MM.1S (cell line): ENCODE measurements around the gene VLDLR.

Source experiments
- DNase-seq: peaks from one replicate; pipeline ENCODE4 v3.0.0-alpha.2; 2015
- H2AFZ ChIP-seq: fragments of 300-600 bp; sonication (generic); 2 replicates; pipeline ENCODE4 v1.6.0; 2016; ENCODE audit warnings: antibody characterized with exemption, low read length
- H3F3A ChIP-seq: fragments of 300-600 bp; sonication (generic); 2 replicates; pipeline ENCODE4 v1.6.1; 2016; ENCODE audit warnings: mild to moderate bottlenecking, antibody characterized with exemption, low read length, moderate library complexity, mixed read lengths; ENCODE audit not compliant: insufficient read depth
- H3K27ac ChIP-seq: fragments of 300-600 bp; sonication (generic); 2 replicates; pipeline ENCODE4 v1.5.1; 2016; ENCODE audit warnings: mild to moderate bottlenecking, low read length
- H3K27me3 ChIP-seq: fragments of 300-600 bp; sonication (generic); replicated peaks from 2 replicates; pipeline ENCODE4 v1.6.0; 2016; ENCODE audit warnings: low read length; ENCODE audit not compliant: insufficient read depth
- H3K36me3 ChIP-seq: fragments of 300-600 bp; sonication (generic); replicated peaks from 2 replicates; pipeline ENCODE4 v1.6.1; 2016; ENCODE audit warnings: mild to moderate bottlenecking, low read length, mixed read lengths; ENCODE audit not compliant: insufficient read depth
- H3K4me1 ChIP-seq: fragments of 300-600 bp; sonication (generic); 2 replicates; pipeline ENCODE4 v1.6.1; 2016; ENCODE audit warnings: low read length, mixed read lengths
- H3K4me2 ChIP-seq: fragments of 300-600 bp; sonication (generic); 2 replicates; pipeline ENCODE4 v1.6.0; 2016; ENCODE audit warnings: low read depth, low read length
- H3K4me3 ChIP-seq: fragments of 300-600 bp; sonication (generic); 2 replicates; pipeline ENCODE4 v1.5.1; 2016; ENCODE audit warnings: low read length, mixed read lengths
- H3K79me2 ChIP-seq: fragments of 300-600 bp; sonication (generic); 2 replicates; pipeline ENCODE4 v1.6.1; 2016; ENCODE audit warnings: mixed run types, low read length, mixed read lengths
- H3K9ac ChIP-seq: fragments of 300-600 bp; sonication (generic); 2 replicates; pipeline ENCODE4 v1.6.1; 2016; ENCODE audit warnings: low read length, mixed read lengths
- H3K9me2 ChIP-seq: fragments of 300-600 bp; sonication (generic); replicated peaks from 2 replicates; pipeline ENCODE4 v1.6.1; 2016; ENCODE audit warnings: mild to moderate bottlenecking, low read length, mixed read lengths; ENCODE audit not compliant: insufficient read depth
- H3K9me3 ChIP-seq: fragments of 300-600 bp; sonication (generic); replicated peaks from 2 replicates; pipeline ENCODE4 v1.6.1; 2016; ENCODE audit warnings: mild to moderate bottlenecking, low read length, mixed read lengths; ENCODE audit not compliant: insufficient read depth
- H4K20me1 ChIP-seq: fragments of 300-600 bp; sonication (generic); 2 replicates; pipeline ENCODE4 v1.6.1; 2016; ENCODE audit warnings: mild to moderate bottlenecking, low read length, moderate library complexity, mixed read lengths; ENCODE audit not compliant: insufficient read depth
- EZH2 ChIP-seq: fragments of 300-600 bp; sonication (generic); optimal IDR thresholded peaks from 2 replicates; pipeline ENCODE3; 2017; ENCODE audit warnings: low read depth, mild to moderate bottlenecking, antibody characterized with exemption, low read length, mixed read lengths
- EZH2phosphoT487 ChIP-seq: fragments of 300-600 bp; sonication (generic); IDR thresholded peaks from 2 replicates; pipeline ENCODE4 v1.6.1; 2018; ENCODE audit warnings: antibody characterized with exemption, low read length
- TF ChIP-seq, protein P1 (sequence below): fragments of 300-600 bp; sonication (generic); IDR thresholded peaks from 2 replicates; pipeline ENCODE4 v1.5.1; 2016; ENCODE audit warnings: antibody characterized with exemption, low read length, mixed read lengths

VLDLR gene

DNA sequence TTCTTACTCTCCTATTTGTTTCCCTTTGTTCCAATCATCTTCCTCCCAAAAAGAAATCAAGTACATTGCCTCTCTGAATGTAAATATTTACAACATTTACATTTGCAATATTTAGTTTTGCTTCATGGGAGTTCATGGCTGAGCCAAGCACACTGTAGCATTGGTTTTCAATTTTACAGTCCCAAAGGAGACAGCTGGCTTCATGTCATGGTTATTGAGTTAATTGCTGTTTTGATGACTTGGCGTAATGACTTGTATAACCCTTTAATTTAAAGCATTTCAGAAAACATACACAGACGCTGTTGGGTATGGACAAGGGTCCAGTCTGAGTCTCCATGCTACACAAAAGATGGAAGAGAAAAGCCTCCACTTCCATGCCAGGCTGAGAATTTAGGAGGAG, 25.6 kb upstream of the VLDLR start:
- no peaks in the 10 kb centered on the region for H3K36me3 ChIP-seq
- H3K4me1 ChIP-seq: no peaks in the 10 kb centered on the region
- H3K4me3 ChIP-seq: no peak overlapping the region
- H3K27me3 ChIP-seq: no peaks in the 10 kb centered on the region
- no peaks in the 10 kb centered on the region for H4K20me1 ChIP-seq
- TF ChIP-seq EZH2phosphoT487 (no peak), EZH2 (no peak)
- TF ChIP-seq, protein P1, sequence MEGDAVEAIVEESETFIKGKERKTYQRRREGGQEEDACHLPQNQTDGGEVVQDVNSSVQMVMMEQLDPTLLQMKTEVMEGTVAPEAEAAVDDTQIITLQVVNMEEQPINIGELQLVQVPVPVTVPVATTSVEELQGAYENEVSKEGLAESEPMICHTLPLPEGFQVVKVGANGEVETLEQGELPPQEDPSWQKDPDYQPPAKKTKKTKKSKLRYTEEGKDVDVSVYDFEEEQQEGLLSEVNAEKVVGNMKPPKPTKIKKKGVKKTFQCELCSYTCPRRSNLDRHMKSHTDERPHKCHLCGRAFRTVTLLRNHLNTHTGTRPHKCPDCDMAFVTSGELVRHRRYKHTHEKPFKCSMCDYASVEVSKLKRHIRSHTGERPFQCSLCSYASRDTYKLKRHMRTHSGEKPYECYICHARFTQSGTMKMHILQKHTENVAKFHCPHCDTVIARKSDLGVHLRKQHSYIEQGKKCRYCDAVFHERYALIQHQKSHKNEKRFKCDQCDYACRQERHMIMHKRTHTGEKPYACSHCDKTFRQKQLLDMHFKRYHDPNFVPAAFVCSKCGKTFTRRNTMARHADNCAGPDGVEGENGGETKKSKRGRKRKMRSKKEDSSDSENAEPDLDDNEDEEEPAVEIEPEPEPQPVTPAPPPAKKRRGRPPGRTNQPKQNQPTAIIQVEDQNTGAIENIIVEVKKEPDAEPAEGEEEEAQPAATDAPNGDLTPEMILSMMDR: no peak
- no peak overlapping the region for H3K4me2 ChIP-seq
- DNase-seq: no peak
- H3K9ac ChIP-seq: no peak overlapping the region
- no peaks in the 10 kb centered on the region for H3K9me2 ChIP-seq
- H3K79me2 ChIP-seq: no peaks in the 10 kb centered on the region
- H2AFZ ChIP-seq: no peak overlapping the region
- no peaks in the 10 kb centered on the region for H3F3A ChIP-seq
- H3K9me3 ChIP-seq: no peaks in the 10 kb centered on the region
- no peak overlapping the region for H3K27ac ChIP-seq

DNA sequence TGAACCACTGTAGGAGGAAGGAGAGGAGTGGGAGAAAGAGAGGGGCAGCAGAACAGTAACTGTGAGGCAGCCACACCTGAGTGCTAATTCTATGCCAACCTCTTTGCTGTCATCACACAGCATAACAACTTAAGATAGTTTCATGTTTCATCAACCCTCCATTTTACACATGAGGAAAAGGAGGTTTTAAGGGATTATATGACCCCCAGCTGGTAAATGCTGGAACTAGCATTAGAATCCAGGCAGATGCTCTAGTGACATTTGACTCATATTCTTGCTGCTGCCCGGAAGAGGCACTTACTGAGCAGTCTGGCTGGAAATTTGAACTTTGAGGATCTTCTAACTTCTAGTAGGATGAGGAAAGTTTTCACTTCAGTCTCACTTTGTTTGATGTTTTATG, 24.1 kb upstream of the VLDLR start:
- H3K27me3 ChIP-seq: no peaks in the 10 kb centered on the region
- no peaks in the 10 kb centered on the region for H4K20me1 ChIP-seq
- H2AFZ ChIP-seq: no peak overlapping the region
- no peak for TF ChIP-seq EZH2
- TF ChIP-seq, protein P1: no peak
- no peak for TF ChIP-seq EZH2phosphoT487
- no peaks in the 10 kb centered on the region for H3K36me3 ChIP-seq
- no peak overlapping the region for H3K4me3 ChIP-seq
- no peak overlapping the region for H3K4me2 ChIP-seq
- H3K79me2 ChIP-seq: no peaks in the 10 kb centered on the region
- H3K27ac ChIP-seq: no peak overlapping the region
- DNase-seq: no peak
- H3K9me3 ChIP-seq: no peaks in the 10 kb centered on the region
- H3F3A ChIP-seq: no peaks in the 10 kb centered on the region
- no peaks in the 10 kb centered on the region for H3K4me1 ChIP-seq
- no peaks in the 10 kb centered on the region for H3K9me2 ChIP-seq
- no peak overlapping the region for H3K9ac ChIP-seq

DNA sequence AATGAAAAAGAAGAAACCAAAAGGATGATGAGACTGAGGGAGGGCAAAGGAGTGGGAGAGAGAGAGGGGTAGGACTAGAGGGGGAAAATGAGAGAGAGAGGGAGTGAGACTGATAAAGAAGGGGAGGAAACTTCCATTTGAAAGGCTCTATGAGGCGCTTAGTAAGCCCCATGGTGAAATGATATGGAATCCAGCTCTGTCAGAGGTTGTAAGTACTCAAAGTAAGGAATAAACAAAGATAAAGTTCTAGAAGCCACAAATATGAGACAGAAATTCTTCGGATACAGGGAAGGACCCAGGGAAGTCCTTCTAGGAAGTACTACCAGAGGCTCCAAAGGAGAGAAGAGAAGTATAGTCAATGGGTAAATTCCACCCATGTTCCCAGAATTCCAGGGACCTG, 21.7 kb upstream of the VLDLR start:
- Histone ChIP-seq H3F3A (no peaks in the 10 kb centered on the region), H3K4me2 (no peak overlapping the region), H3K36me3 (no peaks in the 10 kb centered on the region), H3K4me3 (no peak overlapping the region), H3K9ac (no peak overlapping the region), H2AFZ (no peak overlapping the region), H3K9me2 (no peaks in the 10 kb centered on the region), H3K27me3 (no peaks in the 10 kb centered on the region), H3K79me2 (no peaks in the 10 kb centered on the region), H3K9me3 (no peaks in the 10 kb centered on the region), H3K4me1 (no peaks in the 10 kb centered on the region), H4K20me1 (no peaks in the 10 kb centered on the region), H3K27ac (no peak overlapping the region)
- no peak for TF ChIP-seq EZH2phosphoT487
- TF ChIP-seq, protein P1: no peak
- no peak for TF ChIP-seq EZH2
- no peak for DNase-seq
